T1000 (cell line): ENCODE measurements around the gene ACTMAP.
"Not testable (repeated sequence)": the region's sequence is repeated elsewhere in the genome, so short reads cannot be mapped to it uniquely, and the experiment has no call there.

Experiments used
- DNase-seq: peaks from one replicate; lab custom pipeline; 2025; ENCODE audit warnings: mixed read lengths; lab: John Stamatoyannopoulos, UW

ACTMAP gene

GRCh38 chr19:40750058-40750873 lies at the start of gene ACTMAP:
TSS of gene ACTMAP (minus strand) at chr19:40750477. CDS start at chr19:40749803, 674 bp downstream.
- DNase-seq, result peak; percentile 98

GRCh38 chr19:40799558-40800338 lies 49.5 kb upstream of the ACTMAP start:
- no peak for DNase-seq

- DNase-seq, result peak; percentile 99
These were observed 48.6 kb upstream of the ACTMAP start, which contains the start of gene EGLN2 for GRCh38 chr19:40798683-40799557. TSS of gene EGLN2 (plus strand) at chr19:40799191. CDS start at chr19:40800573, 1,382 bp downstream.

GRCh38 chr19:40797963-40798682 lies 47.8 kb upstream of the ACTMAP start:
- no peak for DNase-seq

GRCh38 chr19:40797166-40797962 lies 47.1 kb upstream of the ACTMAP start:
- no peak for DNase-seq

- no peak for DNase-seq
These were observed 41.7 kb upstream of the ACTMAP start for GRCh38 chr19:40791996-40792395.

GRCh38 chr19:40791349-40791748 lies 41.1 kb upstream of the ACTMAP start:
- no peak for DNase-seq

GRCh38 chr19:40786060-40787037 lies 36.1 kb upstream of the ACTMAP start:
- no peak for DNase-seq

GRCh38 chr19:40785526-40785925 lies 35.2 kb upstream of the ACTMAP start:
- DNase-seq, result no peak

GRCh38 chr19:40784146-40784545 lies 33.9 kb upstream of the ACTMAP start:
- not testable (repeated sequence) for DNase-seq

GRCh38 chr19:40783711-40784110 lies 33.4 kb upstream of the ACTMAP start:
- no peak for DNase-seq

- no peak for DNase-seq
These were observed 30.9 kb upstream of the ACTMAP start for GRCh38 chr19:40781140-40781539.

- no peak for DNase-seq
These were observed 30.3 kb upstream of the ACTMAP start for GRCh38 chr19:40780582-40780981.

GRCh38 chr19:40778706-40779284 lies 28.5 kb upstream of the ACTMAP start:
- DNase-seq, result no peak

GRCh38 chr19:40777937-40778705 lies 27.8 kb upstream of the ACTMAP start, which contains the start of gene RAB4B:
TSS of gene RAB4B (plus strand) at chr19:40778247. CDS start at chr19:40778376, 129 bp downstream.
- peak; percentile 99 for DNase-seq

- DNase-seq, result no peak
These were observed 27.3 kb upstream of the ACTMAP start for GRCh38 chr19:40777645-40777936.

- peak; percentile 69 for DNase-seq
These were observed 26.8 kb upstream of the ACTMAP start for GRCh38 chr19:40776932-40777644.
